Right renal cortex interstitium (tissue), 3 donors: Measurements from ENCODE around the gene GOLPH3L. TPM values are rescaled to one million over a fixed set of nuclear protein-coding genes. Genes with fewer than 3 reads are reported as not detected.
"Not testable (repeated sequence)": the region's sequence is repeated elsewhere in the genome, so short reads cannot be mapped to it uniquely, and the experiment has no call there.

Experiments
- DNase-seq, 3 donors: peaks; one replicate each; pipeline ENCODE4 v3.0.0-alpha.2; 2013; ENCODE audit warnings: low read depth in 3 of 3, low spot score in 2 of 3
- polyA plus RNA-seq, 3 donors: library from polyadenylated mRNA; unstranded; fragments of 120-200 nt; gene quantifications; one replicate each; pipeline ENCODE4 v1.2.1, GENCODE V29; 2013; ENCODE audit not compliant: insufficient read length in 3 of 3

GOLPH3L gene
- polyA plus RNA-seq, 3 donors = 40.5 to 45.0 (median 44.6) TPM

GRCh38 chr1:150619576-150620509 lies 77.1 kb downstream of the GOLPH3L start:
- DNase-seq = no peak

GRCh38 chr1:150615346-150616201 lies 81.4 kb downstream of the GOLPH3L start:
- DNase-seq = no peak

- DNase-seq = no peak
Measured at GRCh38 chr1:150613061-150613920, 83.7 kb downstream of the GOLPH3L start.

GRCh38 chr1:150612014-150612345 lies 85.0 kb downstream of the GOLPH3L start:
- no peak for DNase-seq

GRCh38 chr1:150610576-150610975 lies 86.4 kb downstream of the GOLPH3L start:
- no peak for DNase-seq

- no peak for DNase-seq
Measured at GRCh38 chr1:150609732-150610131, 87.2 kb downstream of the GOLPH3L start.

GRCh38 chr1:150606463-150607142 lies 90.4 kb downstream of the GOLPH3L start:
- no peak for DNase-seq

- DNase-seq = not testable (repeated sequence)
Measured at GRCh38 chr1:150605451-150605731, 91.6 kb downstream of the GOLPH3L start.

- DNase-seq = no peak
Measured at GRCh38 chr1:150604226-150604588, 92.7 kb downstream of the GOLPH3L start.

GRCh38 chr1:150603711-150604110 lies 93.2 kb downstream of the GOLPH3L start:
- no peak for DNase-seq

GRCh38 chr1:150602372-150602771 lies 94.6 kb downstream of the GOLPH3L start:
- not testable (repeated sequence) for DNase-seq

GRCh38 chr1:150601540-150601939 lies 95.4 kb downstream of the GOLPH3L start:
- DNase-seq = no peak

- DNase-seq = not testable (repeated sequence)
Measured at GRCh38 chr1:150598346-150598745, 98.6 kb downstream of the GOLPH3L start.

GRCh38 chr1:150596976-150597375 lies 100.0 kb downstream of the GOLPH3L start:
- DNase-seq = no peak

Other genes starting within 250 kb of the GOLPH3L start
- 10 to 100 TPM; 19.7 to 25.4 (median 23.1) TPM for gene TARS2, start 209.7 kb downstream of the GOLPH3L start, polyA plus RNA-seq
- gene ECM1, start 189.0 kb downstream of the GOLPH3L start, polyA plus RNA-seq = 10 to 100 TPM; 10.9 to 15.7 (median 11.9) TPM
- under 1 TPM in 2 of 3 donors, not detected in 1; 0.40 to 0.44 TPM for gene FALEC, start 181.4 kb downstream of the GOLPH3L start, polyA plus RNA-seq
- 10 to 100 TPM in 2 of 3 donors, 1 to 10 TPM in 1; 9.6 to 11.8 (median 10.9) TPM for gene ADAMTSL4, start 147.7 kb downstream of the GOLPH3L start, polyA plus RNA-seq
- 100 to 1,000 TPM; 172 to 221 (median 175) TPM for gene MCL1, start 117.5 kb downstream of the GOLPH3L start, polyA plus RNA-seq
- gene ENSA, start 67.5 kb downstream of the GOLPH3L start, polyA plus RNA-seq = 100 to 1,000 TPM; 231 to 234 (median 231) TPM
- not detected for gene HORMAD1, start 23.7 kb upstream of the GOLPH3L start, polyA plus RNA-seq
- 10 to 100 TPM; 12.0 to 14.3 (median 14.0) TPM for gene CTSS, start 68.6 kb upstream of the GOLPH3L start, polyA plus RNA-seq
- gene CTSK, start 111.1 kb upstream of the GOLPH3L start, polyA plus RNA-seq = 10 to 100 TPM; 15.7 to 29.3 (median 26.8) TPM
- 10 to 100 TPM; 54.9 to 56.9 (median 56.6) TPM for gene ARNT, start 179.4 kb upstream of the GOLPH3L start, polyA plus RNA-seq
- under 1 TPM in 2 of 3 donors, not detected in 1; 0.12 to 0.21 TPM for gene CTXND2, start 190.0 kb upstream of the GOLPH3L start, polyA plus RNA-seq
- gene SETDB1, start 229.2 kb upstream of the GOLPH3L start, polyA plus RNA-seq = 10 to 100 TPM; 77.4 to 90.5 (median 84.1) TPM